GM23338 (cell line): Measurements from ENCODE around the gene DAPK2. TPM values are rescaled to one million over a fixed set of nuclear protein-coding genes. Genes with fewer than 3 reads are reported as not detected.

Experiments
- ATAC-seq: fragments of 200-7000 bp; cut with Tn5 transposase; 3 replicates; pipeline ENCODE4 v1.9.1; 2020
- DNase-seq: peaks from one replicate; pipeline ENCODE4 v3.0.0-alpha.2; 2015; ENCODE audit warnings: low spot score
- H2AFZ ChIP-seq: fragments of 200-600 bp; sonication (generic); 2 replicates; pipeline ENCODE4 v1.8.0; 2016; ENCODE audit warnings: antibody characterized with exemption, mild to moderate bottlenecking, moderate library complexity
- H3F3A ChIP-seq: fragments of 200-600 bp; sonication (generic); replicated peaks from 2 replicates; pipeline ENCODE4 v1.8.0; 2017; ENCODE audit warnings: antibody characterized with exemption, mixed run types, low read depth
- H3K27ac ChIP-seq: fragments of 200-600 bp; sonication (generic); 2 replicates; pipeline ENCODE4 v1.6.1; 2016; ENCODE audit warnings: low read depth
- H3K27me3 ChIP-seq: fragments of 200-600 bp; sonication (generic); 2 replicates; pipeline ENCODE4 v1.8.0; 2016; ENCODE audit warnings: mild to moderate bottlenecking, mixed run types, moderate library complexity; ENCODE audit not compliant: insufficient read depth
- H3K36me3 ChIP-seq: fragments of 200-600 bp; sonication (generic); 2 replicates; pipeline ENCODE4 v1.8.0; 2016; ENCODE audit warnings: mild to moderate bottlenecking; ENCODE audit not compliant: insufficient read depth
- H3K4me1 ChIP-seq: fragments of 200-600 bp; sonication (generic); 2 replicates; pipeline ENCODE4 v1.8.0; 2016; ENCODE audit warnings: mild to moderate bottlenecking, moderate library complexity; ENCODE audit not compliant: insufficient read depth
- H3K4me2 ChIP-seq: fragments of 200-600 bp; sonication (generic); 2 replicates; pipeline ENCODE4 v1.7.1; 2017; ENCODE audit warnings: mixed run types
- H3K4me3 ChIP-seq: fragments of 200-600 bp; sonication (generic); 2 replicates; pipeline ENCODE4 v1.6.1; 2016; ENCODE audit warnings: mixed run types
- H3K79me2 ChIP-seq: fragments of 200-600 bp; sonication (generic); replicated peaks from 2 replicates; pipeline ENCODE4 v1.8.0; 2017; ENCODE audit warnings: mild to moderate bottlenecking; ENCODE audit not compliant: insufficient read depth
- H3K9me2 ChIP-seq: fragments of 200-600 bp; sonication (generic); 2 replicates; pipeline ENCODE4 v1.8.0; 2017; ENCODE audit not compliant: insufficient read depth
- H4K20me1 ChIP-seq: fragments of 200-600 bp; sonication (generic); replicated peaks from 2 replicates; pipeline ENCODE4 v1.8.0; 2017; ENCODE audit warnings: mild to moderate bottlenecking; ENCODE audit not compliant: insufficient read depth
- H3K27ac Mint-ChIP-seq: 2 replicates; pipeline ENCODE4 v1.8.0; 2020; ENCODE audit warnings: inconsistent platforms, mild to moderate bottlenecking, moderate library complexity, mixed read lengths
- H3K27me3 Mint-ChIP-seq: 3 replicates; pipeline ENCODE4 v1.8.0; 2022; ENCODE audit warnings: low read depth, mild to moderate bottlenecking, moderate library complexity, mixed read lengths, inconsistent platforms; ENCODE audit not compliant: insufficient read depth, poor library complexity
- H3K36me3 Mint-ChIP-seq: 3 replicates; pipeline ENCODE4 v1.8.0; 2021; ENCODE audit warnings: low read depth, mild to moderate bottlenecking, inconsistent platforms, moderate library complexity, mixed read lengths
- H3K4me1 Mint-ChIP-seq: 3 replicates; pipeline ENCODE4 v1.8.0; 2020; ENCODE audit warnings: mild to moderate bottlenecking, inconsistent platforms, mixed read lengths
- H3K4me3 Mint-ChIP-seq: 3 replicates; pipeline ENCODE4 v1.8.0; 2021; ENCODE audit warnings: moderate library complexity, mild to moderate bottlenecking, inconsistent platforms, mixed read lengths
- H3K9me3 Mint-ChIP-seq: 3 replicates; pipeline ENCODE4 v1.8.0; 2020; ENCODE audit warnings: moderate library complexity, mild to moderate bottlenecking, inconsistent platforms, mixed read lengths
- CREB1 ChIP-seq: fragments of 250-450 bp; sonication (Bioruptor Pico); IDR thresholded peaks from 2 replicates; pipeline ENCODE4 v1.5.0; 2020; ENCODE audit warnings: low read depth, mild to moderate bottlenecking, moderate library complexity
- CTCF ChIP-seq, 2 experiments: fragments of 200-600 bp in 1 of 2; sonication (generic) in 1 of 2; conservative IDR thresholded peaks; 2 replicates each; pipeline versions ENCODE4 v1.5.1 to v1.6.1; 2016 to 2017; ENCODE audit warnings: antibody characterized with exemption in 2 of 2, low read depth in 2 of 2, mild to moderate bottlenecking in 2 of 2, moderate library complexity in 1 of 2
- EZH2 ChIP-seq: fragments of 200-600 bp; sonication (generic); IDR thresholded peaks from one replicate; pipeline ENCODE4 v1.8.0; 2017; ENCODE audit warnings: antibody characterized with exemption, mild to moderate bottlenecking, low read depth; ENCODE audit not compliant: unreplicated experiment
- EZH2phosphoT487 ChIP-seq: fragments of 200-600 bp; sonication (generic); IDR thresholded peaks from one replicate; pipeline ENCODE4 v1.8.1; 2018; ENCODE audit warnings: antibody characterized with exemption; ENCODE audit not compliant: unreplicated experiment
- JUNB ChIP-seq: IDR thresholded peaks from one replicate; pipeline ENCODE4 v1.6.1; 2016; ENCODE audit warnings: antibody characterized with exemption; ENCODE audit not compliant: unreplicated experiment
- NANOG ChIP-seq: IDR thresholded peaks from 2 replicates; pipeline ENCODE4 v1.6.1; 2016; ENCODE audit warnings: antibody characterized with exemption, borderline replicate concordance
- POLR2AphosphoS5 ChIP-seq: IDR thresholded peaks from 2 replicates; pipeline ENCODE4 v1.6.1; 2016; ENCODE audit warnings: antibody characterized with exemption, low read depth
- REST ChIP-seq: IDR thresholded peaks from one replicate; pipeline ENCODE4 v1.6.1; 2018; ENCODE audit warnings: antibody characterized with exemption; ENCODE audit not compliant: unreplicated experiment
- STAT1 ChIP-seq: IDR thresholded peaks from one replicate; pipeline ENCODE4 v1.6.1; 2016; ENCODE audit warnings: antibody characterized with exemption; ENCODE audit not compliant: unreplicated experiment
- ZNF114 ChIP-seq: fragments of 250-450 bp; sonication (Bioruptor Pico); IDR thresholded peaks from 2 replicates; pipeline ENCODE4 v1.5.0; 2020; ENCODE audit warnings: mild to moderate bottlenecking, moderate library complexity
- ZNF331 ChIP-seq: fragments of 250-450 bp; sonication (Bioruptor Pico); IDR thresholded peaks from 2 replicates; pipeline ENCODE4 v1.5.0; 2020; ENCODE audit warnings: low read depth, mild to moderate bottlenecking, moderate library complexity
- polyA plus RNA-seq: library from polyadenylated mRNA; unstranded; fragments of >200 nt; fragmentation: Nextera tagmentation; extraction: Ambion mirVana; gene quantifications from 2 replicates; pipeline ENCODE4 v1.2.1, GENCODE V29; 2016
- total RNA-seq: library from RNA; depleted of rRNA; stranded (reverse); fragments of >200 nt; shearing (Covaris generic); gene quantifications from 2 replicates; pipeline ENCODE4 v1.2.3, GENCODE V29; 2014
- TF ChIP-seq, protein P1 (sequence below): fragments of 250-450 bp; sonication (Bioruptor Pico); IDR thresholded peaks from 2 replicates; pipeline ENCODE4 v1.5.0; 2020; ENCODE audit warnings: mild to moderate bottlenecking, moderate library complexity
- TF ChIP-seq, protein P2 (sequence below): IDR thresholded peaks from 2 replicates; pipeline ENCODE4 v1.6.1; 2016; ENCODE audit warnings: antibody characterized with exemption

Gene DAPK2
- total and polyA plus RNA-seq, 2 experiments from 2014 or later, result 1.6 to 3.1 TPM

GRCh38 chr15:63944681-63944955 lies 101.7 kb downstream of the DAPK2 start:
- Histone ChIP-seq H2AFZ (no peak overlapping the region), H3K27ac (no peak overlapping the region), H3K27me3 (no peaks in the 10 kb centered on the region), H3K4me2 (no peak overlapping the region), H3K4me1 (no peaks in the 10 kb centered on the region; the same call in 1 of the 2 replicates), H3K36me3 (no peaks in the 10 kb centered on the region), H4K20me1 (no peaks in the 10 kb centered on the region), H3F3A (no peaks in the 10 kb centered on the region), H3K79me2 (no peaks in the 10 kb centered on the region), H3K4me3 (no peak overlapping the region), H3K9me2 (no peaks in the 10 kb centered on the region)
- H3K27me3 Mint-ChIP-seq, result peaks cover 2% of the 10 kb centered on the region
- H3K4me3 Mint-ChIP-seq, result no peak overlapping the region
- DNase-seq, result no peak
- peaks cover 7% of the 10 kb centered on the region for H3K4me1 Mint-ChIP-seq
- H3K36me3 Mint-ChIP-seq, result no peaks in the 10 kb centered on the region
- peak overlapping the region; percentile 50; the same call in 1 of the 2 replicates for H3K27ac Mint-ChIP-seq
- peaks cover 3% of the 10 kb centered on the region; the same call in 1 of the 3 replicates for H3K9me3 Mint-ChIP-seq
- ATAC-seq, result no peak
- TF ChIP-seq NANOG, result no peak
- no peak for TF ChIP-seq ZNF114 (CRISPR knock-in tag)
- TF ChIP-seq REST, result no peak
- TF ChIP-seq, protein P1, sequence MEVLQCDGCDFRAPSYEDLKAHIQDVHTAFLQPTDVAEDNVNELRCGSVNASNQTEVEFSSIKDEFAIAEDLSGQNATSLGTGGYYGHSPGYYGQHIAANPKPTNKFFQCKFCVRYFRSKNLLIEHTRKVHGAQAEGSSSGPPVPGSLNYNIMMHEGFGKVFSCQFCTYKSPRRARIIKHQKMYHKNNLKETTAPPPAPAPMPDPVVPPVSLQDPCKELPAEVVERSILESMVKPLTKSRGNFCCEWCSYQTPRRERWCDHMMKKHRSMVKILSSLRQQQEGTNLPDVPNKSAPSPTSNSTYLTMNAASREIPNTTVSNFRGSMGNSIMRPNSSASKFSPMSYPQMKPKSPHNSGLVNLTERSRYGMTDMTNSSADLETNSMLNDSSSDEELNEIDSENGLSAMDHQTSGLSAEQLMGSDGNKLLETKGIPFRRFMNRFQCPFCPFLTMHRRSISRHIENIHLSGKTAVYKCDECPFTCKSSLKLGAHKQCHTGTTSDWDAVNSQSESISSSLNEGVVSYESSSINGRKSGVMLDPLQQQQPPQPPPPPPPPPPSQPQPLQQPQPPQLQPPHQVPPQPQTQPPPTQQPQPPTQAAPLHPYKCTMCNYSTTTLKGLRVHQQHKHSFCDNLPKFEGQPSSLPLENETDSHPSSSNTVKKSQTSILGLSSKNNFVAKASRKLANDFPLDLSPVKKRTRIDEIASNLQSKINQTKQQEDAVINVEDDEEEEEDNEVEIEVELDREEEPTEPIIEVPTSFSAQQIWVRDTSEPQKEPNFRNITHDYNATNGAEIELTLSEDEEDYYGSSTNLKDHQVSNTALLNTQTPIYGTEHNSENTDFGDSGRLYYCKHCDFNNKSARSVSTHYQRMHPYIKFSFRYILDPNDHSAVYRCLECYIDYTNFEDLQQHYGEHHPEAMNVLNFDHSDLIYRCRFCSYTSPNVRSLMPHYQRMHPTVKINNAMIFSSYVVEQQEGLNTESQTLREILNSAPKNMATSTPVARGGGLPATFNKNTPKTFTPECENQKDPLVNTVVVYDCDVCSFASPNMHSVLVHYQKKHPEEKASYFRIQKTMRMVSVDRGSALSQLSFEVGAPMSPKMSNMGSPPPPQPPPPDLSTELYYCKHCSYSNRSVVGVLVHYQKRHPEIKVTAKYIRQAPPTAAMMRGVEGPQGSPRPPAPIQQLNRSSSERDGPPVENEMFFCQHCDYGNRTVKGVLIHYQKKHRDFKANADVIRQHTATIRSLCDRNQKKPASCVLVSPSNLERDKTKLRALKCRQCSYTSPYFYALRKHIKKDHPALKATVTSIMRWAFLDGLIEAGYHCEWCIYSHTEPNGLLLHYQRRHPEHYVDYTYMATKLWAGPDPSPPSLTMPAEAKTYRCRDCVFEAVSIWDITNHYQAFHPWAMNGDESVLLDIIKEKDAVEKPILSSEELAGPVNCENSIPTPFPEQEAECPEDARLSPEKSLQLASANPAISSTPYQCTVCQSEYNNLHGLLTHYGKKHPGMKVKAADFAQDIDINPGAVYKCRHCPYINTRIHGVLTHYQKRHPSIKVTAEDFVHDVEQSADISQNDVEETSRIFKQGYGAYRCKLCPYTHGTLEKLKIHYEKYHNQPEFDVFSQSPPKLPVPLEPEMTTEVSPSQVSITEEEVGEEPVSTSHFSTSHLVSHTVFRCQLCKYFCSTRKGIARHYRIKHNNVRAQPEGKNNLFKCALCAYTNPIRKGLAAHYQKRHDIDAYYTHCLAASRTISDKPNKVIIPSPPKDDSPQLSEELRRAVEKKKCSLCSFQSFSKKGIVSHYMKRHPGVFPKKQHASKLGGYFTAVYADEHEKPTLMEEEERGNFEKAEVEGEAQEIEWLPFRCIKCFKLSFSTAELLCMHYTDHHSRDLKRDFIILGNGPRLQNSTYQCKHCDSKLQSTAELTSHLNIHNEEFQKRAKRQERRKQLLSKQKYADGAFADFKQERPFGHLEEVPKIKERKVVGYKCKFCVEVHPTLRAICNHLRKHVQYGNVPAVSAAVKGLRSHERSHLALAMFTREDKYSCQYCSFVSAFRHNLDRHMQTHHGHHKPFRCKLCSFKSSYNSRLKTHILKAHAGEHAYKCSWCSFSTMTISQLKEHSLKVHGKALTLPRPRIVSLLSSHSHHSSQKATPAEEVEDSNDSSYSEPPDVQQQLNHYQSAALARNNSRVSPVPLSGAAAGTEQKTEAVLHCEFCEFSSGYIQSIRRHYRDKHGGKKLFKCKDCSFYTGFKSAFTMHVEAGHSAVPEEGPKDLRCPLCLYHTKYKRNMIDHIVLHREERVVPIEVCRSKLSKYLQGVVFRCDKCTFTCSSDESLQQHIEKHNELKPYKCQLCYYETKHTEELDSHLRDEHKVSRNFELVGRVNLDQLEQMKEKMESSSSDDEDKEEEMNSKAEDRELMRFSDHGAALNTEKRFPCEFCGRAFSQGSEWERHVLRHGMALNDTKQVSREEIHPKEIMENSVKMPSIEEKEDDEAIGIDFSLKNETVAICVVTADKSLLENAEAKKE (CRISPR knock-in tag), result no peak
- TF ChIP-seq JUNB, result no peak
- TF ChIP-seq CTCF (conservative IDR thresholded peaks at IDR 0.05; ENCODE audit: low read depth in 2 of 2), result no peak
- TF ChIP-seq EZH2phosphoT487, result no peak
- TF ChIP-seq, protein P2, sequence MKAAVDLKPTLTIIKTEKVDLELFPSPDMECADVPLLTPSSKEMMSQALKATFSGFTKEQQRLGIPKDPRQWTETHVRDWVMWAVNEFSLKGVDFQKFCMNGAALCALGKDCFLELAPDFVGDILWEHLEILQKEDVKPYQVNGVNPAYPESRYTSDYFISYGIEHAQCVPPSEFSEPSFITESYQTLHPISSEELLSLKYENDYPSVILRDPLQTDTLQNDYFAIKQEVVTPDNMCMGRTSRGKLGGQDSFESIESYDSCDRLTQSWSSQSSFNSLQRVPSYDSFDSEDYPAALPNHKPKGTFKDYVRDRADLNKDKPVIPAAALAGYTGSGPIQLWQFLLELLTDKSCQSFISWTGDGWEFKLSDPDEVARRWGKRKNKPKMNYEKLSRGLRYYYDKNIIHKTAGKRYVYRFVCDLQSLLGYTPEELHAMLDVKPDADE, result no peak
- TF ChIP-seq STAT1, result no peak
- no peak for TF ChIP-seq EZH2
- no peak for TF ChIP-seq POLR2AphosphoS5
- TF ChIP-seq ZNF331 (CRISPR knock-in tag), result no peak
- no peak for TF ChIP-seq CREB1
